ENCODE measurements around the gene PHB1. TPM values are rescaled to one million over a fixed set of nuclear protein-coding genes. Genes with fewer than 3 reads are reported as not detected.
"Not testable (repeated sequence)": the region's sequence is repeated elsewhere in the genome, so short reads cannot be mapped to it uniquely, and the experiment has no call there.

Gene PHB1
- total and polyA plus RNA-seq, 5 experiments from 2014 or later = 61.8 to 196 (median 156) TPM

DNA sequence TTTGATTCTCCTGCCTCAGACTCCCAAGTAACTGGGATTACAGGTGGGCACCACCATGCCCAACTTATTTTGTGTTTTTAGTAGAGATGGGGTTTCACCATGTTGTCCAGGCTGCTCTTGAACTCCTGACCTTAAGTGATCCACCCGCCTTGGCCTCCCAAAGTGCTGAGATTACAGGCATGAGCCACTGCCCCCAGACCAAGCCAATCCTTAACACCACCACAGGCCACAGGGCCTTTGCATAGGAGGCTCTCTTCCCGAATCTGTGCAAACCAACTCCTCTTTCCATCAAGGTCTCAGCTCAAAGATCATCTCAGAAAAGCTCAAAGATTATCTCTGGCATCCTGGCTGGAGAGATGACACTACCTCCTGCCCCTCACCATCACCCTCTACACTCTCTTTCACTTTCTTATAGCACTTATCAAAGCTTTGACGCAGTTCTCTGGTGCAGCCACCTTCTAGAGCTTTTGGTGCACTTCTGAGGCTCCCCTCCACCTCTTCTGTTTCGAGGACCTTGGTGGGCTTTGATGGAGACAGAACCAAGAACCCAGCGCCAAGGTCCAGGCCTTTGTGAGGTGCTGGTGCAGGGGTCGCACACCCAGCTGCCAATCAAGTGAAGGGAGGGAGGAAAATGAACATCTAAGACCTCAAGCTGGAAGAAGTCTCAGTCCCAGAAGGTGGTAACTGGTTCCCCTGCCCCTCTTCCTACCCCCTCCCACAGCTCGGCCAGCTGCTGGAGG lies 23.2 kb upstream of the PHB1 start:
- H3K4me3 Mint-ChIP-seq = no peak overlapping the region
- H3K9me3 Mint-ChIP-seq = no peaks in the 10 kb centered on the region
- peaks cover 0 to 6% (median 2%) of the 10 kb centered on the region in 4 donors for H3K4me1 Mint-ChIP-seq
- no peak overlapping the region for H3K27ac Mint-ChIP-seq
- DNase-seq (no peak), ATAC-seq (no peak)
- H3K27me3 Mint-ChIP-seq = peaks cover 23 to 70% (median 47%) of the 10 kb centered on the region in 5 donors
- H3K36me3 Mint-ChIP-seq = no peaks in the 10 kb centered on the region
- POLR2A ChIA-PET = interaction anchor here (0.6 kb wide), 1 partner anchor 560 kb away, joined by 3 read pairs; no protein-coding TSS in a partner anchor

DNA sequence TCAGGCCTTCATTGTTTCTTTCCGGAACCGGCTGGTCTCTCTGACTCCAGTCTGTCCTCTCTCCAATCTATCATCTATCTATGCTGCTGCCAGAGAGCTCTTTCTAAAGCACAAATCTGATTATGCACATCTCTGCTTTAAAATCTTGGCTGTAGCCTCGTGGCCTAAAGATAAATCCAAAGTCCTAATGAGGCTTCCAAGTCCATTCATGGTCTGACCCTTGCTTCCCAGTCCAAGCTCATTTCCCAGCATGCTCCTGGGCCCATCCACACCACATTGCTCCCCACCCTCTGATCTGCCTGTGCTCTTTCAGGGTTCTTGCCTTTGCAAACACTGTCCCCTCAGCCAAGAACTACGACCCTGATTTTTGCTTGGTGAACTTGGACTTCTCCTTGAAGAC lies 21.5 kb upstream of the PHB1 start:
- ATAC-seq (no peak), DNase-seq (no peak)
- POLR2A ChIA-PET = interaction anchor here (0.6 kb wide), 1 partner anchor 718 kb away, joined by 5 read pairs; no protein-coding TSS in a partner anchor
- Mint-ChIP-seq H3K4me1 (peaks cover 0 to 6% (median 2%) of the 10 kb centered on the region in 4 donors), H3K27me3 (peaks cover 17 to 64% (median 41%) of the 10 kb centered on the region in 5 donors), H3K27ac (no peak overlapping the region), H3K4me3 (no peak overlapping the region), H3K36me3 (no peaks in the 10 kb centered on the region), H3K9me3 (no peaks in the 10 kb centered on the region)

DNA sequence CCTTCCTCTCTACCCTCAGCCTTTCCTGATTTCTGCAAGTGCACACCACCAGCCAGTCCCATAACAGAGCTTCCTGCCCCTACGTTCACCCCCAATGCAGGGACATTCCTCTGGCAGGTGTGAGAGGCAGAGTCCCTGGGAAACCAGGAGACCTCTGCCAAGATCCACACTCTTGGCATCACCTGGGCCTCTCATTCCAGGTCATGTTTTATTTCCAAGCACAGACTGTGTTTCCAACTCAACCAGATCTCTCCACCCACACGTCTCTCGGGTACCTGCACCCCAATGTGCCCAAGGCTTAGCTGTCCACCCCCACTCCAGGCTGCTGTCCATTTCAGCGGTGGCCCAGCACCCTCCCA lies 21.0 kb upstream of the PHB1 start:
- POLR2A ChIA-PET = interaction anchor here (0.6 kb wide), 1 partner anchor 718 kb away, joined by 5 read pairs; no protein-coding TSS in a partner anchor
- no peak for ATAC-seq
- Mint-ChIP-seq H3K27me3 (peaks cover 17 to 59% (median 37%) of the 10 kb centered on the region in 5 donors), H3K27ac (no peak overlapping the region), H3K9me3 (no peaks in the 10 kb centered on the region), H3K36me3 (no peaks in the 10 kb centered on the region), H3K4me1 (peaks cover 0 to 6% (median 2%) of the 10 kb centered on the region in 4 donors), H3K4me3 (no peak overlapping the region)
- DNase-seq = no peak

DNA sequence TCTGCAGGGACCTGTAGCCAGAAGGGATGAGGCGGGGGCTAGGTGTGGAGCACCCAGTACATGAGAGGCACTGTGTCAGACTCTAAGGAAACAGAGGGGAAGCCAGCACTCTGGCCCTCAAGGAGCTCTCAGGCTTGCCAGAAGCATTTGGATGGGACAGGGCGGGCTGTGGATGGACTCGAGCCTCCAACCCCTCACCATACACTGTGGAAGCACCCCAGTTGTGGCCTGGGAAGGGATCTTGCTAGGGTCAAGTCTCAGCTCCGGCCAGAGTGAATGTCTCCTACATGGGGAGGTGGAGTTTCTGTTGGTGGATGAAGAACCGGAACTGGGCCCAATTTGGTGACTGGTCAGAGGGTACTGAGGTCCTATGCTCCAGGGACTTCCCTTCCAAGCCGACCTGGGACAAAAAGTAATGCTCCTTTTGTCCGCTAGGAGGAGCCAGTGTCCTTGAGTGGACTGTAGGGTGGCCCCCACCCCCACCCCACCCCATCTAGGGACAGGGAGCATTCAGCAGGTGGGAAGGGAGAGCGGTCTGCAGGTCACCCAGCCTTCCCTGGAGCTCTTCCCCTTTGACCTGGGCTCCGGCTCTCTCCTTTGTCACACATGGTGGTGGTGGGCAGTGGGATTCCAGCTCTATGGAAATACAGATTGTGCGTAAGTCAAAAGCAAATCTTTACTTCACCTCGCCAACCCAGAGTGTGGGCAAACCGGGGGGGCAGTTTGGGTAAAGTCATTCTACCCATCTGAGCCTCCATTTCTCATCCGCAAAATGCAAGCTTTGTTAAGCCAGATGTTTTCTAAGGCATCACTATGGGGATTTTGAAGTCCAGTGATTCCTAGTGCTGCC lies 20.4 kb upstream of the PHB1 start:
- Mint-ChIP-seq H3K36me3 (no peaks in the 10 kb centered on the region), H3K9me3 (no peaks in the 10 kb centered on the region), H3K27ac (no peak overlapping the region), H3K27me3 (peaks cover 13 to 53% (median 31%) of the 10 kb centered on the region in 5 donors), H3K4me1 (peaks cover 0 to 6% (median 2%) of the 10 kb centered on the region in 4 donors), H3K4me3 (no peak overlapping the region)
- POLR2A ChIA-PET = interaction anchor here (1.4 kb wide), 1 partner anchor 121 kb away, joined by 3 read pairs; no protein-coding TSS in a partner anchor
- ATAC-seq (no peak), DNase-seq (peak in 9 of 10 donors; percentile 14 to 71 (median 33))

DNA sequence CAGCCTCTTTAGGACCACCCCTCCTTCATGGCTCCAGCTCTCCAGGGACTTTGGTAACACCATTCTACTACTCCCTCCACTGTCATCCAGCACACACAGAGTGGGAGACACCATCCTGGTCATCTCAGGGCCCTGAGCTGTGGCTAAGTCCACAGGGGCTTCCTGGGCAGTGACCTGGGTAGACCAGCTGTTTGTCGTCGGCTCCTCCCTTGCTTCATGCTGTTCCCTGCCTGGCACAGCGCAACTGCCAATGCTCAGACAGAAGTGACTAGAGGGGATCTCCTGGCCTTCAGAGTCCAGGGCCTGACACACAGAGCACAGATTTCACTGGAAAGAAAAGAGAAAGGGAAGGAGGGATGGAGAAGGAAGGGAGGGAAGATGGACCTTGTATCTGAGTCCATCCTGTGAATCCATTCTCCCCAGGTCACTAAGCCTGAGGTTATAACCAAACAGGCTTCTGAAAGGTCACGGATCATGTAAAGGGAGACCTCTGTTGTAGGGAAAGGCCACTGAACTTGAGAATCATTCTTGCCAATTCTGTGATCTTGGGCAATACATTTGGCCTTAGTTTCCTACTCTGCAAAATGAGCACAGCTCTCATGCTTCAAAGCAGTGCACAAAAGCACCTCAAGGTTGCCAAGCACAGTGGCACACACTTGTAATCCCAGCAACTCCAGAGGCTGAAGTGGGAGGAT lies 18.5 kb upstream of the PHB1 start:
- Mint-ChIP-seq H3K9me3 (no peaks in the 10 kb centered on the region), H3K4me1 (no peaks in the 10 kb centered on the region), H3K4me3 (no peak overlapping the region), H3K36me3 (no peaks in the 10 kb centered on the region), H3K27me3 (peaks cover 11 to 37% (median 16%) of the 10 kb centered on the region in 5 donors), H3K27ac (peak overlapping the region in 1 of 10 donors; percentile 43)
- POLR2A ChIA-PET = interaction anchor here (0.7 kb wide), 1 partner anchor 33 kb away, joined by 6 read pairs; no protein-coding TSS in a partner anchor
- no peak for DNase-seq
- ATAC-seq = no peak

DNA sequence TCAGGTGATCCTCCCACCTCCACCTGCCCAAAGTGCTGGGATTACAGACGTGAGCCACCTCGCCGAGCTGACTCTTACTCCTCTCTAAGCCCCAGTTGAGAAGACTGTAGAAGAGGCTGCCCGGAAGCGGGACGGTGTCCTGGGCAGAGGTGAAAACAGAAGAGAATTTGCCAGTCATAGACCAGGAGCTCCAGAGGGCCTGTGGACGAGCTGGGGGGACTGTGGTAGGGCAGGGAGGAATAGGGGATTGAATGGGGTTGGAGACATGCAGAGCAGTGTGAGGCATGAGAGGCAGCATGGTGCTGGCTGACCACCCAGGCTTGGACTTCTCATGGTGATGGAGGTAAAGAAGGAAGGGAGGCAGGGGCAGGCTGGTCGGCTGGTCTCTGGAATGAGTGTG lies 17.1 kb upstream of the PHB1 start:
- Mint-ChIP-seq H3K36me3 (no peaks in the 10 kb centered on the region), H3K27ac (no peak overlapping the region), H3K4me1 (no peaks in the 10 kb centered on the region), H3K9me3 (no peaks in the 10 kb centered on the region), H3K27me3 (peaks cover 9 to 24% (median 15%) of the 10 kb centered on the region in 5 donors), H3K4me3 (no peak overlapping the region)
- ATAC-seq (no peak), DNase-seq (no peak)
- POLR2A ChIA-PET = no interaction called here

DNA sequence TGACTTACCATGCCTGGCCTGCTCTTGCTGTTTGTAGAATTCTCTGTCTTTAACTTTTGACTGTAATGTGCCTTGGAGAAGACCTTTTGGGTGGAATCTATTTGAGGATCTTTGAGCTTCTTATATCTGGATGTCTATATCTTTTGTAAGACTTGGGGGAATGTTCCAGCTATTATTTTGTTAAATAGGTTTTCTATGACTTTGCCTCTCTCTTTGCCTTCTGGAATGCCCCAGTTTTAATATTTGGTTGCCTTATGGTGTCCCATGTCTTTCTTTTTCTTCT lies 10.3 kb upstream of the PHB1 start:
- POLR2A ChIA-PET = no interaction called here
- ATAC-seq (no peak), DNase-seq (no peak)
- peaks cover 0 to 7% (median 0%) of the 10 kb centered on the region in 3 donors for H3K36me3 Mint-ChIP-seq
- no peaks in the 10 kb centered on the region for H3K4me1 Mint-ChIP-seq
- H3K9me3 Mint-ChIP-seq = peaks cover 0 to 15% (median 6%) of the 10 kb centered on the region in 9 donors
- H3K27ac Mint-ChIP-seq = no peak overlapping the region
- peaks cover 7 to 22% (median 13%) of the 10 kb centered on the region in 5 donors for H3K27me3 Mint-ChIP-seq
- no peak overlapping the region for H3K4me3 Mint-ChIP-seq

DNA sequence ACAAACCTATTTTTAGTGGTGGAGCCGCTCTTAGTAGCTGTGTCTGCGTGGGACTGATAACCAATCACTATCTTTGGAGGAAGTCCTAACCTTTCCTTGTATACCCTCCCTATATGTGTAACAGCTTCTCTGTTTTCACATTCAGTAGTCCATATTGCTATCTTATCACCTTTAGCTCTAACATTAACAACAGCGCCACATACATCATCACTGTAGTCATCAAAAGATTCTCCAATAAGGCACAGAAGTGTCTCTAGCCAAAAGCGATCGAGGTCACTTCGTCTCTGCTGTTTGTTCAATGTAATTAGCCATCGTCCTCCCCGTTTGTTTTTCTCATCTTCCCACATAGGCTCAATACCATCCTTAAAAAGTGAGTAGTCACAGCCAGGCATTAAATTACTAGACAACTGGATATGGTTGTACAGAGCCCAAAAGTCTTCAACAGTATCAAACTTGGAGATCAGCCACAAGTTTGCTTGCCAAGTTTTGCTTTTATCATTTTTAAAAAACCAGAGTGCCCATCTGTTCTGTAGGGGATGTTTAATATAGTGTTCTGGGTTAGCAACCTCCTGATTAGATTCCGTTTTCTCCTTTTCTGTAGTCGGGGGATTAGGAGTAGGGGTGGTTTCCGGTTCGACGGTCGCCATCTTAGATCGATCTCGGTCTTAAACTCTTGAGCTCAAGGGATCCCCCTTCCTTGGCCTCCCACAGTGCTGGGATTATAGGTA lies 9.8 kb upstream of the PHB1 start:
- not testable (repeated sequence) for H3K4me1 Mint-ChIP-seq, DNase-seq, H3K36me3 Mint-ChIP-seq, H3K27ac Mint-ChIP-seq, ATAC-seq, H3K4me3 Mint-ChIP-seq
- POLR2A ChIA-PET = interaction anchor here (0.7 kb wide), 1 partner anchor 392 kb away, joined by 4 read pairs; no protein-coding TSS in a partner anchor
- H3K9me3 Mint-ChIP-seq = peaks cover 0 to 15% (median 6%) of the 10 kb centered on the region in 9 donors
- peaks cover 7 to 22% (median 13%) of the 10 kb centered on the region in 5 donors for H3K27me3 Mint-ChIP-seq

DNA sequence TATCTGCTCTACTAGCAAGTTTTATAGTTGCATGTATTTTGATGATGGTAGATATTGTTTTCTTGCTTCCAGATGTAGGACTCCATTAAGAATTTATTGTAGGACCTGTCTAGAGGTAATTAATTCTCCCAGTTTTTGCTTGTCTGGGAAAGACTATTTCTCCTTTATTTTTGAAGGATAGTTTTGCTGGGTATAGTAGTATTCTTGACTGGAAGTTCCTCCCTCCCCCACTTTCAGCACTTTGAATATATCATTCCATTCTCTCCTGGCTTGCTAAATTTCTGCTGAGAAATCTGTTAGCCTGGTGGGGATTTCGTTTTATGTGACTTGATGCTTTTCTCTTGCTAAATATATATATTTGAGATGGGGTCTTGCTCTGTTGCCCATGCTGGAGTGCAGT lies 8.0 kb upstream of the PHB1 start:
- Mint-ChIP-seq H3K27me3 (peaks cover 4 to 20% (median 9%) of the 10 kb centered on the region in 5 donors), H3K4me1 (no peaks in the 10 kb centered on the region), H3K36me3 (peaks cover 0 to 7% (median 0%) of the 10 kb centered on the region in 3 donors), H3K9me3 (peaks cover 0 to 15% (median 6%) of the 10 kb centered on the region in 9 donors), H3K4me3 (no peak overlapping the region), H3K27ac (no peak overlapping the region)
- POLR2A ChIA-PET = no interaction called here
- DNase-seq (no peak), ATAC-seq (no peak)

DNA sequence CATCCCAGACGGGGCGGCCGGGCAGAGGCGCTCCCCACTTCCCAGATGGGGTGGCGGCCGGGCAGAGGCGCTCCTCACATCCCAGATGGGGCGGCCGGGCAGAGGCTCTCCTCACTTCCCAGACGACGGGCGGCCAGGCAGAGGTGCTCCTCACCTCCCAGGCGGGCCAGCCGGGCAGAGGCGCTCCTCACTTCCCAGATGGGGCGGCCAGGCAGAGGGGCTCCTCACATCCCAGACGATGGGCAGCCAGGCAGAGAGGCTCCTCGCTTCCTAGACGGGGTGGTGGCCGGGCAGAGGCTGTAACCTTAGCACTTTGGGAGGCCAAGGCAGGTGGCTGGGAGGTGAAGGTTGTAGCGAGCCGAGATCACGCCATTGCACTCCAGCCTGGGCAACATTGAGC lies 5.1 kb upstream of the PHB1 start:
- POLR2A ChIA-PET, H3K27me3 Mint-ChIP-seq, H3K36me3 Mint-ChIP-seq, H3K27ac Mint-ChIP-seq, H3K4me3 Mint-ChIP-seq, ATAC-seq, DNase-seq: not testable (repeated sequence)
- Mint-ChIP-seq H3K4me1 (peaks cover 5 to 11% (median 8%) of the 10 kb centered on the region in 4 donors), H3K9me3 (peaks cover 0 to 15% (median 6%) of the 10 kb centered on the region in 9 donors)

DNA sequence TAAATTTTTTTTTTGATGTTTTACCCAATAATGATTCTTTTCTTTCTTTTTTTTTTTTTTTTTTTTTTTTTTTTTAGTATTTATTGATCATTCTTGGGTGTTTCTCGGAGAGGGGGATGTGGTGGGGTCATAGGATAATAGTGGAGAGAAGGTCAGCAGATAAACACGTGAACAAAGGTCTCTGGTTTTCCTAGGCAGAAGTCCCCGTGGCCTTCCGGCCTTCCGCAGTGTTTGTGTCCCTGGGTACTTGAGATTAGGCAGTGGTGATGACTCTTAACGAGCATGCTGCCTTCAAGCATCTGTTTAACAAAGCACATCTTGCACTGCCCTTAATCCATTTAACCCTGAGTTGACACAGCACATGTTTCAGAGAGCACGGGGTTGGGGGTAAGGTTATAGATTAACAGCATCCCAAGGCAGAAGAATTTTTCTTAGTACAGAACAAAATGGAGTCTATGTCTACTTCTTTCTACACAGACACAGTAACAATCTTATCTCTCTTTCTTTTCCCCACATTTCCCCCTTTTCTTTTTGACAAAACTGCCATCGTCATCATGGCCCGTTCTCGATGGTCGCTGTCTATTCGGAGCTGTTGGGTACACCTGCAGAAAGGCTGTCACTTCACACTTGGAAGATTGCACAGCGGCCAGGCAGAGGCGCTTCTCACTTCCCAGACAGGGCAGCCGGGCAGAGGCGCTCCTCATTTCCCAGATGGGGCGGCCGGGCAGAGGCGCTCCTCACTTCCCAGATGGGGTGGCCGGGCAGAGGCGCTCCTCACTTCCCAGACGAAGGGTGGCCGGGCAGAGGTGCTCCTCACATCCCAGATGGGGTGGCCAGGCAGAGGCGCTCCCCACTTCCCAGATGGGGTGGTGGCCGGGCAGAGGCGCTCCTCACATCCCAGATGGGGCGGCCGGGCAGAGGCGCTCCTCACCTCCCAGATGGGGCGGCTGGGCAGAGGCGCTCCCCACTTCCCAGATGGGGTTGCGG lies 4.4 kb upstream of the PHB1 start:
- H3K36me3 Mint-ChIP-seq, DNase-seq, H3K27me3 Mint-ChIP-seq, POLR2A ChIA-PET, H3K4me3 Mint-ChIP-seq, ATAC-seq: not testable (repeated sequence)
- Mint-ChIP-seq H3K27ac (peak overlapping the region in 1 of 10 donors; percentile 6), H3K4me1 (peaks cover 8 to 18% (median 14%) of the 10 kb centered on the region in 4 donors), H3K9me3 (peaks cover 0 to 15% (median 6%) of the 10 kb centered on the region in 9 donors)
